Measurements from ENCODE around the gene DCDC2. TPM values are rescaled to one million over a fixed set of nuclear protein-coding genes. Genes with fewer than 3 reads are reported as not detected.

DCDC2 gene
- total RNA-seq, 2 donors from 2014 or later: 0.34 to 2.5 TPM

DNA sequence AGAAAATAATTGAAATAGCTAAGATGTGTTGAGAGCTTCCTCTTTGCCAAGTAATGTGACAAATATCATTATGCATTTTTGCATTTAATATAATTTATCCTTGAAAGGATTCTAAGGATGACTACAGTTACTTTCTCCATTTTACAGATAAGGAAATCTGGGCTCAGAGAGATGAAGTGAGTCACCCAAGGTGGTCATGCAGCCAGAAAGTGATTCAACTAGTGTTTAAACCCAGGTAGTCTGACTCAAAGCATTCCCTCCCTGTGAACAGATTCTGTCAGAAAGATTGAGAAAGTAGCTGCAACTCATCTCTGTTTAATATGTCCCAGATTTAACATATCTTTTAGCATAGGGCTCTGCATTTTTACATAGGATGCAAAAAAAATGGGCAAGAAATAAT is 203.7 kb downstream of the DCDC2 start:
- Histone ChIP-seq H3K4me1 (replicated peaks) (no peaks in the 10 kb centered on the region), H3K9me3 (no peaks in the 10 kb centered on the region), H3K4me3 (no peak overlapping the region), H3K36me3 (no peaks in the 10 kb centered on the region), H3K27me3 (replicated peaks; ENCODE audit: insufficient read depth) (no peaks in the 10 kb centered on the region), H3K27ac (no peak overlapping the region)
- no peak for DNase-seq (ENCODE audit: low spot score)
- no peak for TF ChIP-seq POLR2AphosphoS5 (IDR thresholded peaks at IDR 0.05)
- no peak for TF ChIP-seq POLR2A (IDR thresholded peaks at IDR 0.05)
- no peak for TF ChIP-seq CTCF (IDR thresholded peaks at IDR 0.05)
- intact Hi-C loops (cut with DNase I): no loop called here

DNA sequence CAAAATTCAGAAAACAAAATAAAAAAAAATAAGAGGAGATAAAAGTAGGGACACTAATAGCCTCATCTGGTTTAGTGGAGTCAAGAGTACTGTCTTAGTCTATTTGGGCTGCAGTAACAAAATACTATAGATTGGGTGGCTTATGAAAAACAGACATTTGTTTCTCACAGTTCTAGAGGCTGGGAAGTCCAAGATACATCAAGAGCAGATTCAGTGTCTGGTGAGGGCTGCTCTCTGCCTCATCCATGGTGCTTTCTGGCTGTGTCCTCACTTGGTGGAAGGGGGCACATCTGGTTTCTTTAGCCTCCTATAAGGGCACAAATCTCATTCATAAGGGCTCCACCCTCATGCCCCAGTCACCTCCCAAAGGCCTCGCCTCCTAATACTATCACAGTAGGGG is 205.8 kb downstream of the DCDC2 start:
- Histone ChIP-seq H3K4me3 (no peak overlapping the region), H3K9me3 (no peaks in the 10 kb centered on the region), H3K27me3 (replicated peaks; ENCODE audit: insufficient read depth) (no peaks in the 10 kb centered on the region), H3K4me1 (replicated peaks) (no peaks in the 10 kb centered on the region), H3K27ac (no peak overlapping the region), H3K36me3 (no peaks in the 10 kb centered on the region)
- 91% methylated on average over 1 of the region's 1 CpG for WGBS
- TF ChIP-seq CTCF (IDR thresholded peaks at IDR 0.05): no peak
- no peak for TF ChIP-seq POLR2AphosphoS5 (IDR thresholded peaks at IDR 0.05)
- no peak for TF ChIP-seq POLR2A (IDR thresholded peaks at IDR 0.05)
- intact Hi-C loops (cut with DNase I): no loop called here
- no peak for DNase-seq (ENCODE audit: low spot score)

GRCh38 chr6:24149836-24150235 is 208.0 kb downstream of the DCDC2 start:
- no peaks in the 10 kb centered on the region for H3K9me3 ChIP-seq
- no peaks in the 10 kb centered on the region for H3K4me1 ChIP-seq (replicated peaks)
- DNase-seq (ENCODE audit: low spot score): no peak
- no peaks in the 10 kb centered on the region for H3K27me3 ChIP-seq (replicated peaks; ENCODE audit: insufficient read depth)
- TF ChIP-seq POLR2AphosphoS5 (IDR thresholded peaks at IDR 0.05) (no peak), POLR2A (IDR thresholded peaks at IDR 0.05) (no peak), CTCF (IDR thresholded peaks at IDR 0.05) (no peak)
- no peak overlapping the region for H3K4me3 ChIP-seq
- no peak overlapping the region for H3K27ac ChIP-seq
- intact Hi-C loops (cut with DNase I): no loop called here
- H3K36me3 ChIP-seq: no peaks in the 10 kb centered on the region
- WGBS: 32% methylated on average over 3 of the region's 3 CpGs

DNA sequence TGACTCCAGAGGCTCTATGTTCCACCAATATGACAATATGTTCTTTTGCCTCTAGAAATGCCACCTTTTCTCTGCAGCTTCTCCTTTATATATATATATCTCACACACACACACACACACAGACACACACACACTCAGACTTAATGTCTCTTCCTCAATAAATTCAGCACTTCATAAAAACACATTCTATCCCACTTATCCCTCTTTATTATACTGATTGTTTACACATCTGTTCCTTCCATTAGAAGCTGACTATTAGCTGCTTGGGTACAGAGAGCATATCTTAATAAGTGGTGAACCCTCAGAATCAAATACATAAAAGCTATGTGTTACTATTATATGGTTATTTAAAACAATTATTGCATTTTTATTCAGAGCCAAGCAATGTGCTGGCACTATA is 208.6 kb downstream of the DCDC2 start:
- no peak for TF ChIP-seq POLR2AphosphoS5 (IDR thresholded peaks at IDR 0.05)
- no peak for TF ChIP-seq CTCF (IDR thresholded peaks at IDR 0.05)
- TF ChIP-seq POLR2A (IDR thresholded peaks at IDR 0.05): no peak
- no peak for DNase-seq (ENCODE audit: low spot score)

DNA sequence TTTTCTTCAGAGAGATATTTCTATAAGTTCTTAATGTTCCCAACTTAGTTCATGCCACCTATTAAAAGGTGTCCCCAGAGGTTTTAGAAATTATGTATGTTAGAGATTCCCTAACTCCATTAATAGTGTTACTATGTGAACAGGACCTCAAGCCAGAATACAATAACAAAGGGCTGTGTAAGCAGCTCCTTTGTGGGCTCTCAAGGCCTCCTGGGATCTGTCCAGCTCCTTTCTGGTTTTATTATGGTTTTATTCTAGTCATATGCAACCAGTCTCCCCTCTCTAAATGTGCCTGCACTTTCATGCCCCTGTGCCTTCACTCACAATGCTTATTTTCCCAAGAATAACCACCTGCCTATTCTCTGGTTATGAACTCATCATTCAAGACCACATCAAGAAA is 209.2 kb downstream of the DCDC2 start:
- DNase-seq (ENCODE audit: low spot score): no peak
- Histone ChIP-seq H3K36me3 (no peaks in the 10 kb centered on the region), H3K4me3 (no peak overlapping the region), H3K27ac (no peak overlapping the region), H3K4me1 (replicated peaks) (no peaks in the 10 kb centered on the region), H3K9me3 (no peaks in the 10 kb centered on the region), H3K27me3 (replicated peaks; ENCODE audit: insufficient read depth) (no peaks in the 10 kb centered on the region)
- TF ChIP-seq CTCF (IDR thresholded peaks at IDR 0.05) (no peak), POLR2A (IDR thresholded peaks at IDR 0.05) (no peak), POLR2AphosphoS5 (IDR thresholded peaks at IDR 0.05) (no peak)
- intact Hi-C loops (cut with DNase I): no loop called here

More for the DNA sequence above, 208.6 kb downstream of the DCDC2 start:
- Histone ChIP-seq H3K9me3 (no peaks in the 10 kb centered on the region), H3K36me3 (no peaks in the 10 kb centered on the region), H3K27ac (no peak overlapping the region), H3K4me3 (no peak overlapping the region), H3K27me3 (replicated peaks; ENCODE audit: insufficient read depth) (no peaks in the 10 kb centered on the region), H3K4me1 (replicated peaks) (no peaks in the 10 kb centered on the region)
- intact Hi-C loops (cut with DNase I): no loop called here
